GM21447 (cell line): ENCODE measurements around the gene SLC24A1.

Experiments used
- ATAC-seq: cut with Tn5 transposase; IDR thresholded peaks from one replicate; pipeline ENCODE4 v1.9.1; 2021; ENCODE audit not compliant: unreplicated experiment

The SLC24A1 gene

DNA sequence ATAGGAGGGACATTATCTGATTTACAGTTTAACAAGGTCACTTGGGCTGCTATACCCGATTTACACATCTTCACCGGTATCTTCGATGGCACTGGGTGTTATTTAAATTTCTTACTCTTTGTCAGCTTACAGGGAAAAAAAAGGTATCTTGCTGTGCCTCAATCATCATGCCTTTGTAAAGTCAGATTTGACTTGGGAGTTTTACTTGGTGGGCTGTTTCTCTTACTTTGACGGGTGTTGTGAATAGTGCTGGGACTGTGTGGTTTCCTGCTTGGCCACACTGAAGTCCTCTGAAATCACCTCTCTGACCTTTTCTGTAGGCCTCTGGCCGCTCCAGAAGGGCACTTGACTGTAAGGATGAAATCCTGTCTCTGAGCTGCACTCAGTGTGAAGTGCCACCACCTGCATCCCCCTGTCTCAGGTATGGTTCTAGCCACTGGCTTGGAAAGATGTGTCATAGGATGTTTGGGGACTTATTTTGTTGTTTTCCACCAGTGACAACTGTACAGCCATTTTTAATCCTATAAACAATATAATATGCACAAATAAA, 3.1 kb upstream of the SLC24A1 start:
- no peak for ATAC-seq

DNA sequence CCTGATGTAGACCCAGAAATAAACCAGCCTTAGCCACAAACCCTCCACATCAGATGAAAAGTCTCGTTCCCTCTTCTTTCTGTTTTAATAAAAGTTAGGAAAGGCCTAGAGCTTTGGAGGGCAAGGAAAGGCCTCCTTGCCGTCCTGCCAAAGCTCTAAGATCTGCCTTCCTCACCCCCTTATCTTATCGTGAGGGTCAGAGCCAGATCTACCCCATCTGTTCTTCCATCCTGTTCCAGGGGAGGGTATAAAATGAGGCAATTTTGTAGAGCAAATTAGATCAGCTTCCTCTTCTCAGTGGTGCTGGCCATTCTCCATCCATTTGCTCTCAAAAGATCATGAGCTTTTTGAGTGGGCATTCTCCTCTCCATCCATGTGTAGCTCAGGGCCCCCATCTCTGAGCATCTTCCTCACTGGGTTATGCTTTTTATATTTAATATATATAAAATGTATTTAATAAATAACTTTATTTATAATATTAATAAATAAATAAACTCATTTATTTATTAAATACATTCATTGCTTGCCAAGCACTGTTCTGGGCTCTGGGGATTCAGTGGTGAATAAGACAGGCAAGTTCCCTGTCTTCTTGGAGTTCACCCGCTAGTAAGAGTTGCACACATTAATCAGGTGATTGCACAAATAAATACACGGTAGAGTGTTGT, 2.0 kb upstream of the SLC24A1 start:
- ATAC-seq: no peak

GRCh38 chr15:65620833-65621232, 905 bp upstream of the SLC24A1 start:
- ATAC-seq: no peak

- no peak for ATAC-seq
Measured at GRCh38 chr15:65623103-65623502, 1.4 kb downstream of the SLC24A1 start.

DNA sequence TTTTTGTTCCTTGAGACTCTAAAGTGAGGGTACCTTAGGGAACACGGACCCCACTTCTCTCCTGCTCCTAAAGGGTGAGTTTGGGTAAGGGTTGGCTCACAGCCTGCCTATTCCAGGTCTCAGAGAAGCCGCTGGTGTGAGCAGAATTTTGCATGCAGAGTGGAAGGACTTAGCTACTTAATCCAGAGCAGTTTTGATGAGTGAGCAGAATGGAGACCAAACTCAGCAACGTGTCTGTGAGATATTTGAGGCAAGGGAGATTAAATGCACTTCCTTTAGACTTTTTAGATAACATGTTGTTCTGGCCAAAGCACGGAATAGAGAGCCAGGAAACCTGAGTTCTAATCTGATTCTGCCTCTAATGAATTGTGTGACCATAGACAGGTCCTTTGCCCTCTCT, 5.1 kb downstream of the SLC24A1 start:
- ATAC-seq: no peak

DNA sequence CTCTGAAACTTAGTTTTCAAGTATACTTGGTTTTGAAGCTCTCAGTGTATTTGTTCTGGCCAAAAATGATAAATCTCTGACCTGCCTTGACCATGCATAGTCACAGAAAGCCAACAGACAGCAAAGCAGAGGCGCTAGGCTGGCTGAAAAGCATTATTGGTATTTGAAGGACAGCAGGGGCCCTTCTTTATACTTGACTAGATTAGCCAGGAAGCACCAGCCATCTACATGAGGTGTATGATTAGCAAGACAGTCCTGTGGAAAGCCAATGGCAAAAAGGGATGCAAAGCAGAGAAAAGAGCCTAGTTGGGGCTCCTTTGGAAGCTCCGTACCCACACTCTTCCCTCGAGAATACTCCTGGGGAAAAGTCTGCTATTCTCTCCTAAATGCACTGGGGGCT, 7.8 kb downstream of the SLC24A1 start:
- no peak for ATAC-seq

- ATAC-seq: no peak
Measured at GRCh38 chr15:65630760-65631159, 9.0 kb downstream of the SLC24A1 start.

DNA sequence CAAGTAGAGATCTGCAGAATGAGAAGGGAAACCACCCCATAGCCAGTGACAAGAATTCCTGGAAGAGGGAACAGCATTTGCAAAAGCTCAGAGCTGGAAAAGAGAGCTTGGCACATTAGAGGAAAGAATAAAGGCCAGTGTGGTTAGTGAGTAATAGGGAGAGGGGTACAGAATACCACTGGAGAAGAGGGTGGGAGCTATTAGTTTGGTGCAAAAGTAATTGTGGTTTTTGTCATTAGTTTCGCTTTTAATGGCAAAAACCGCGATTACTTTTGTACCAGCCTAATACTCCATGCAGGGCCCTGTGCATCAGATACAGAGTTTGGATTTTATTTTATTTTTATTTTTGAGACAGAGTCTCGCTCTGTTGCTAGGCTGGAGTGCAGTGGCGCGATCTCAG, 9.8 kb downstream of the SLC24A1 start:
- peak; percentile 55 for ATAC-seq

DNA sequence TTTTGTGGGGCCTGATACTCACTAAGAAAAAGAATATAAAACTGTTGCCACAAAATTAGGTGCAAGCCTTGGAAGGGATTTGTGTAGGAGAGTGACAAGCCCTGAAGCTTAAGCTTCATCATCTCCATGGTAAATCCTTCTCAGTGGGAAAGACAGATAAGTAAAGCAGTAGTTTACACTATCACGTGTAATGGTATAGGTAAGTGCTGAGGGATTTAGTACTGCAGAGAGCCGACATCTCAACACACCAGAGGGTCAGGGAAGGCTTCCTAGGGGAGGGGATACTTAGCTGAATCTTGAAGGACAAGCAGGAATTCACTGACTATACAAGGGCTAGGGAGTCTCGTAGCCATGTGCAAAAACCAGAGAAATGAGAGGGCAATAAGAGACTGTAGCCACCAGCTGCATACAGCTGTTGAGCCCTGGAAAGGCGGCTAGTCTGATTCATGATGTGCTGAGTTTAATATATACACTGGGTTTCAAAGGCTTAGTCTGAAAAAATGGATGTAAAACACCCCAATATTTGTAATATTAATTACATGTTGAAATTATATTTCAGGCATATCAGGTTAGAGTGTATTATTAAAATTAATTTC, 11.1 kb downstream of the SLC24A1 start:
- ATAC-seq: no peak

DNA sequence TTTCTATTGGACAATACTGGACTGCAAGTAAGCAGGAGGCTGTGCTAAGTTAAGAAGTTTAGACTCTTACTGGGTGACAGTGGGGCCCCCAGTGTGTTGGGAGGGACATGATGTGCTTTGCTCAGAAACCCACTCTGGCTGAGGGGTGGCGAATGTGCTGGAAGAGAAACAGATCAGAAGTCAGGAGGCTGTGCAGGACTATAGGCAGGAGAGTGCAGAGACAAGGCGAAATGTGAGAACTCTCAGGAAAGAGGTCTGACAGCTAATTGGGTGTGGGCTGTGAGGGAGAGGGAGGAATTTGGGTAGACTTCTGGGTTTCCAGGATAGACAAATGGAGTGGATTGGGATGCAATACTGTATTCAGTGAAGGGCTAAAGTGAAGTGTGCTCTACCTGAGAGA, 12.0 kb downstream of the SLC24A1 start:
- ATAC-seq: no peak

DNA sequence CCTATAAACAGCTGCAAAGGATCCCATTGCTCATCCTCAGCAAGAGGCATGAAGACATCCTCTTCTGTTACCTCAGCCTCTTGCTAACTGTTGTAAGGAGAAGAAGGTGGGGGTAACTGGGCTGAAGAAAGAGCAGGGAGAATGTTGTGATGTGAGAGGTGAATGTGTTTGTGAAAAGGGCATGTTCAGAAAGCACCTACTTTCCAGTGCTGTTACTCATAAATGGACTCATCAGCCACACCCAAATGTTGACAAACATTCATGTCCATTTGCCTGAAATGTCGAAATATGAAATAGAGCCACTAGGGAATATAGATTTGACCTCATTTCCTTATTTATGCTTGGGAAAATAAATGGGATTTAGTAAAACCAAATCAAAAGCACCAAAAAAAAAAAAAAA, 12.6 kb downstream of the SLC24A1 start:
- no peak for ATAC-seq

DNA sequence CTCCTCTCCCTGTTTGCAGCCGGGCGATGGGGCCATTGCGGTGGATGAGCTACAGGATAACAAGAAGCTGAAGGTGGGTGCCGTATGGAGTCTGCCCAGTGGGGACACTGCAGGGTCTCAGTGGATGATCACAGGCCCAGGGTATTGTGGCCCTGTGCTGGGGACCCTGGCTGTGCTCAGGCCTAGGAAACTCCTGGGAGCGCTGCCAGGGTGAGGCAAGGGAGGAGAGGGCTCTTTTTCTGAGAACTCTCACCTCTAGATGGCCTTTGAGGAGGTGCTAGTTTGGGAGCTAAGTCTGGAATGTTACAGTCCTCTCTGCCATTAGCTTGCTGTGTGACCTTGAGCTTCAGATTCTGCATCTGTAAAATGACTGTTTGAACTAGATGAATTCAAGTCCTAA, 16.4 kb downstream of the SLC24A1 start:
- ATAC-seq: no peak

- ATAC-seq: no peak
Measured at GRCh38 chr15:65638681-65639089, 16.9 kb downstream of the SLC24A1 start.

- no peak for ATAC-seq
Measured at GRCh38 chr15:65639509-65639908, 17.8 kb downstream of the SLC24A1 start.

DNA sequence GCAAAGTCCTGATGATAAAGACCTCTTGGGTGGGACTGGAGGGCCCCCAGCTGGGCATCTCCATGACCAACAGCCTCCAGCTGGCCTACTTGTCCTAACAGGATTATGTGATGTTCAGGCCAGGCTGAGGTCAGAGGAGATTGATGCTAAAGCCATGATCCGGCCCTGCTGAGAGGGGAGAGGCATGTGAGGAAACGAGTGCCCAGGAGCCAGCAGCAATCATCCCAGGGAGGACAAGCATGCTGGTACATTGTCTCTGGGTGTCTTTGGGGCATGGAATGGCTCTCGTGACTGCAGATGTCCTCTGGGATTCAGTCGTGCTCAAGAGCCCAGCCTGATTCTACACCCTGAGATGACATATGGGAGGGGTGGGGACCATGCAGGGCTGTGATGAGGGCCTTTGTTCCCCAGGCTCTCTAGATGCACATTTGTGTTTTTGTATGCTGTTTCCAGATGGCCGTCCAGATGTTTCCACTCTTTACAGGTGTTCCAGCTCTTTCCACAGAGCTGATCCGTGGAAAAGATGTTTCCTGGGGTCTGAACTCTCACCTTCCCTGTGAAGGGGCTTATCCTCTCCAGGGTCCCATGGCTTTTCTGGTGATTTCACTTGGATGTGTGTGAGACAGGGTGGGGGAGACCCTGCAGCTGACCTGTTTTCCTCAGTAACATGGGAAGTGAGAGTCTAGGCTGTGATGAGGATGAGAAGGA, 20.2 kb downstream of the SLC24A1 start:
- no peak for ATAC-seq

DNA sequence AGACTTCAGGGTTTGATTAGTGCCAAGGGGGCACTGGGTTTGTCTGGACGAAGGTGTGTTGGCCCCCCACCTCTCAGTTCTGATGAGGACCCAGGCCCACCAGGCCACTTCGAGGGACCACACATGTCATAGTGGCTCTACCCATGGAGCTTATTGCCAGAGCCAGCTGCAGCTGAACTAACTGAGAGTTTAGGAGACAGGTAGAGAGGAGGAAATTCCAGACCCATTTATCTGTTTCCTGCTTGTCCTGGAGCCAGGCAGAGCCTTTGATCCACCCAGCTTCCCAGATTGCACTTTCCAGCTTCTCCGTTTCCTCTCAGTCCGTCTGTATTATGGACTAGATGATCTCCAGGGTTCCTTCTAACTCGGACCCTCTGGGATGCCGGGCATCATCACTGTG, 20.9 kb downstream of the SLC24A1 start:
- no peak for ATAC-seq

- no peak for ATAC-seq
Measured at GRCh38 chr15:65644282-65644681, 22.5 kb downstream of the SLC24A1 start.

- ATAC-seq: no peak
Measured at GRCh38 chr15:65645392-65645791, 23.7 kb downstream of the SLC24A1 start.

GRCh38 chr15:65646486-65646885, 24.7 kb downstream of the SLC24A1 start:
- no peak for ATAC-seq

GRCh38 chr15:65650312-65651041, 28.7 kb downstream of the SLC24A1 start:
- ATAC-seq: no peak

DNA sequence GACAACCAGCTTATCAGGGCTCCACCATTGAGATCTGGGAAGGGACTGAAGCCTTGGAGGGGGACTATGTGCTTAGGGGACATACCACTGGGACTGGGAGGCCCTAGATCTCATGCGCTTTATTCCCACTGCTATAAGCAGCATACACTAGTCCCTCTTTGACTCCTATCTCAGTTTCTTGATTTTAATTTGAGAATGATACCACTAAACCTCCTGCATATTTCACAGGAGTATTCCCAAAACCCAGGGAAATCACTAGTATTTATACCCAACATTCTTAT, 29.2 kb downstream of the SLC24A1 start:
- ATAC-seq: no peak
